GM23338 (cell line): ENCODE measurements around the gene PNKP. TPM values are rescaled to one million over a fixed set of nuclear protein-coding genes. Genes with fewer than 3 reads are reported as not detected.

Experiments
- ATAC-seq: fragments of 200-7000 bp; cut with Tn5 transposase; 3 replicates; pipeline ENCODE4 v1.9.1; 2020
- DNase-seq: peaks from one replicate; pipeline ENCODE4 v3.0.0-alpha.2; 2015; ENCODE audit warnings: low spot score
- H2AFZ ChIP-seq: fragments of 200-600 bp; sonication (generic); 2 replicates; pipeline ENCODE4 v1.8.0; 2016; ENCODE audit warnings: antibody characterized with exemption, mild to moderate bottlenecking, moderate library complexity
- H3F3A ChIP-seq: fragments of 200-600 bp; sonication (generic); replicated peaks from 2 replicates; pipeline ENCODE4 v1.8.0; 2017; ENCODE audit warnings: antibody characterized with exemption, mixed run types, low read depth
- H3K27ac ChIP-seq: fragments of 200-600 bp; sonication (generic); 2 replicates; pipeline ENCODE4 v1.6.1; 2016; ENCODE audit warnings: low read depth
- H3K27me3 ChIP-seq: fragments of 200-600 bp; sonication (generic); 2 replicates; pipeline ENCODE4 v1.8.0; 2016; ENCODE audit warnings: mild to moderate bottlenecking, mixed run types, moderate library complexity; ENCODE audit not compliant: insufficient read depth
- H3K36me3 ChIP-seq: fragments of 200-600 bp; sonication (generic); 2 replicates; pipeline ENCODE4 v1.8.0; 2016; ENCODE audit warnings: mild to moderate bottlenecking; ENCODE audit not compliant: insufficient read depth
- H3K4me1 ChIP-seq: fragments of 200-600 bp; sonication (generic); 2 replicates; pipeline ENCODE4 v1.8.0; 2016; ENCODE audit warnings: mild to moderate bottlenecking, moderate library complexity; ENCODE audit not compliant: insufficient read depth
- H3K4me2 ChIP-seq: fragments of 200-600 bp; sonication (generic); 2 replicates; pipeline ENCODE4 v1.7.1; 2017; ENCODE audit warnings: mixed run types
- H3K4me3 ChIP-seq: fragments of 200-600 bp; sonication (generic); 2 replicates; pipeline ENCODE4 v1.6.1; 2016; ENCODE audit warnings: mixed run types
- H3K79me2 ChIP-seq: fragments of 200-600 bp; sonication (generic); replicated peaks from 2 replicates; pipeline ENCODE4 v1.8.0; 2017; ENCODE audit warnings: mild to moderate bottlenecking; ENCODE audit not compliant: insufficient read depth
- H3K9me2 ChIP-seq: fragments of 200-600 bp; sonication (generic); 2 replicates; pipeline ENCODE4 v1.8.0; 2017; ENCODE audit not compliant: insufficient read depth
- H4K20me1 ChIP-seq: fragments of 200-600 bp; sonication (generic); replicated peaks from 2 replicates; pipeline ENCODE4 v1.8.0; 2017; ENCODE audit warnings: mild to moderate bottlenecking; ENCODE audit not compliant: insufficient read depth
- H3K27ac Mint-ChIP-seq: 2 replicates; pipeline ENCODE4 v1.8.0; 2020; ENCODE audit warnings: inconsistent platforms, mild to moderate bottlenecking, moderate library complexity, mixed read lengths
- H3K27me3 Mint-ChIP-seq: 3 replicates; pipeline ENCODE4 v1.8.0; 2022; ENCODE audit warnings: low read depth, mild to moderate bottlenecking, moderate library complexity, mixed read lengths, inconsistent platforms; ENCODE audit not compliant: insufficient read depth, poor library complexity
- H3K36me3 Mint-ChIP-seq: 3 replicates; pipeline ENCODE4 v1.8.0; 2021; ENCODE audit warnings: low read depth, mild to moderate bottlenecking, inconsistent platforms, moderate library complexity, mixed read lengths
- H3K4me1 Mint-ChIP-seq: 3 replicates; pipeline ENCODE4 v1.8.0; 2020; ENCODE audit warnings: mild to moderate bottlenecking, inconsistent platforms, mixed read lengths
- H3K4me3 Mint-ChIP-seq: 3 replicates; pipeline ENCODE4 v1.8.0; 2021; ENCODE audit warnings: moderate library complexity, mild to moderate bottlenecking, inconsistent platforms, mixed read lengths
- H3K9me3 Mint-ChIP-seq: 3 replicates; pipeline ENCODE4 v1.8.0; 2020; ENCODE audit warnings: moderate library complexity, mild to moderate bottlenecking, inconsistent platforms, mixed read lengths
- CREB1 ChIP-seq: fragments of 250-450 bp; sonication (Bioruptor Pico); IDR thresholded peaks from 2 replicates; pipeline ENCODE4 v1.5.0; 2020; ENCODE audit warnings: low read depth, mild to moderate bottlenecking, moderate library complexity
- CTCF ChIP-seq, 2 experiments: fragments of 200-600 bp in 1 of 2; sonication (generic) in 1 of 2; conservative IDR thresholded peaks; 2 replicates each; pipeline versions ENCODE4 v1.5.1 to v1.6.1; 2016 to 2017; ENCODE audit warnings: antibody characterized with exemption in 2 of 2, low read depth in 2 of 2, mild to moderate bottlenecking in 2 of 2, moderate library complexity in 1 of 2
- EZH2 ChIP-seq: fragments of 200-600 bp; sonication (generic); IDR thresholded peaks from one replicate; pipeline ENCODE4 v1.8.0; 2017; ENCODE audit warnings: antibody characterized with exemption, mild to moderate bottlenecking, low read depth; ENCODE audit not compliant: unreplicated experiment
- JUNB ChIP-seq: IDR thresholded peaks from one replicate; pipeline ENCODE4 v1.6.1; 2016; ENCODE audit warnings: antibody characterized with exemption; ENCODE audit not compliant: unreplicated experiment
- POLR2AphosphoS5 ChIP-seq: IDR thresholded peaks from 2 replicates; pipeline ENCODE4 v1.6.1; 2016; ENCODE audit warnings: antibody characterized with exemption, low read depth
- ZNF114 ChIP-seq: fragments of 250-450 bp; sonication (Bioruptor Pico); IDR thresholded peaks from 2 replicates; pipeline ENCODE4 v1.5.0; 2020; ENCODE audit warnings: mild to moderate bottlenecking, moderate library complexity
- ZNF331 ChIP-seq: fragments of 250-450 bp; sonication (Bioruptor Pico); IDR thresholded peaks from 2 replicates; pipeline ENCODE4 v1.5.0; 2020; ENCODE audit warnings: low read depth, mild to moderate bottlenecking, moderate library complexity
- polyA plus RNA-seq: library from polyadenylated mRNA; unstranded; fragments of >200 nt; fragmentation: Nextera tagmentation; extraction: Ambion mirVana; gene quantifications from 2 replicates; pipeline ENCODE4 v1.2.1, GENCODE V29; 2016
- total RNA-seq: library from RNA; depleted of rRNA; stranded (reverse); fragments of >200 nt; shearing (Covaris generic); gene quantifications from 2 replicates; pipeline ENCODE4 v1.2.3, GENCODE V29; 2014
- TF ChIP-seq, protein P1 (sequence below): fragments of 250-450 bp; sonication (Bioruptor Pico); IDR thresholded peaks from 2 replicates; pipeline ENCODE4 v1.5.0; 2020; ENCODE audit warnings: mild to moderate bottlenecking, moderate library complexity
- TF ChIP-seq, protein P2 (sequence below): IDR thresholded peaks from 2 replicates; pipeline ENCODE4 v1.6.1; 2016; ENCODE audit warnings: antibody characterized with exemption
- TF ChIP-seq, protein P3 (sequence below): IDR thresholded peaks from one replicate; pipeline ENCODE4 v1.6.1; 2018; ENCODE audit warnings: antibody characterized with exemption; ENCODE audit not compliant: unreplicated experiment

The PNKP gene
- total and polyA plus RNA-seq, 2 experiments from 2014 or later = 99.6 to 109 TPM

DNA sequence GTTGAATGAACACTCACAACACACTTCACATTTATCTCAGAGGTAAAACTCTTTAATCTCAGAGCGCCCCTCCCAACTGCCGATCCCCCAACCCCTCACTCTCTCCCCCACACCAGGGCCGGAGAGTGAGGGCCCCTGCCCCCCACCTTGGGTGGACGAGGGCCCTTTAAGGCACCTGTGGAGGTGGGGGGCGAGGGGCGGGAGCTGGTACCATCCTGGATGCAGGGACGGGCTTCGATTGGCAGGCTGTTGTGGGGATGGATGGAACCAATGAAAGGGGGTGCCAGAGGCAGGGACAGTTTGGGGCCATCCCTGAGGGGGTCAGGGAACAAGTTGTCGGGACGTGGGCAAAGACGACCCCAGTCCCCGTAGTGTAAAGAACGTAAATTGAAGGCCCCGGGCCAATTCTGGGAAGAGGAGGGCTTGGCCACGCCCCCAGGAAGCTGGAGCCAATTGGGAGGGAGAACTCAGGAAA lies 1.7 kb upstream of the PNKP start (continued):
- TF ChIP-seq, protein P1, sequence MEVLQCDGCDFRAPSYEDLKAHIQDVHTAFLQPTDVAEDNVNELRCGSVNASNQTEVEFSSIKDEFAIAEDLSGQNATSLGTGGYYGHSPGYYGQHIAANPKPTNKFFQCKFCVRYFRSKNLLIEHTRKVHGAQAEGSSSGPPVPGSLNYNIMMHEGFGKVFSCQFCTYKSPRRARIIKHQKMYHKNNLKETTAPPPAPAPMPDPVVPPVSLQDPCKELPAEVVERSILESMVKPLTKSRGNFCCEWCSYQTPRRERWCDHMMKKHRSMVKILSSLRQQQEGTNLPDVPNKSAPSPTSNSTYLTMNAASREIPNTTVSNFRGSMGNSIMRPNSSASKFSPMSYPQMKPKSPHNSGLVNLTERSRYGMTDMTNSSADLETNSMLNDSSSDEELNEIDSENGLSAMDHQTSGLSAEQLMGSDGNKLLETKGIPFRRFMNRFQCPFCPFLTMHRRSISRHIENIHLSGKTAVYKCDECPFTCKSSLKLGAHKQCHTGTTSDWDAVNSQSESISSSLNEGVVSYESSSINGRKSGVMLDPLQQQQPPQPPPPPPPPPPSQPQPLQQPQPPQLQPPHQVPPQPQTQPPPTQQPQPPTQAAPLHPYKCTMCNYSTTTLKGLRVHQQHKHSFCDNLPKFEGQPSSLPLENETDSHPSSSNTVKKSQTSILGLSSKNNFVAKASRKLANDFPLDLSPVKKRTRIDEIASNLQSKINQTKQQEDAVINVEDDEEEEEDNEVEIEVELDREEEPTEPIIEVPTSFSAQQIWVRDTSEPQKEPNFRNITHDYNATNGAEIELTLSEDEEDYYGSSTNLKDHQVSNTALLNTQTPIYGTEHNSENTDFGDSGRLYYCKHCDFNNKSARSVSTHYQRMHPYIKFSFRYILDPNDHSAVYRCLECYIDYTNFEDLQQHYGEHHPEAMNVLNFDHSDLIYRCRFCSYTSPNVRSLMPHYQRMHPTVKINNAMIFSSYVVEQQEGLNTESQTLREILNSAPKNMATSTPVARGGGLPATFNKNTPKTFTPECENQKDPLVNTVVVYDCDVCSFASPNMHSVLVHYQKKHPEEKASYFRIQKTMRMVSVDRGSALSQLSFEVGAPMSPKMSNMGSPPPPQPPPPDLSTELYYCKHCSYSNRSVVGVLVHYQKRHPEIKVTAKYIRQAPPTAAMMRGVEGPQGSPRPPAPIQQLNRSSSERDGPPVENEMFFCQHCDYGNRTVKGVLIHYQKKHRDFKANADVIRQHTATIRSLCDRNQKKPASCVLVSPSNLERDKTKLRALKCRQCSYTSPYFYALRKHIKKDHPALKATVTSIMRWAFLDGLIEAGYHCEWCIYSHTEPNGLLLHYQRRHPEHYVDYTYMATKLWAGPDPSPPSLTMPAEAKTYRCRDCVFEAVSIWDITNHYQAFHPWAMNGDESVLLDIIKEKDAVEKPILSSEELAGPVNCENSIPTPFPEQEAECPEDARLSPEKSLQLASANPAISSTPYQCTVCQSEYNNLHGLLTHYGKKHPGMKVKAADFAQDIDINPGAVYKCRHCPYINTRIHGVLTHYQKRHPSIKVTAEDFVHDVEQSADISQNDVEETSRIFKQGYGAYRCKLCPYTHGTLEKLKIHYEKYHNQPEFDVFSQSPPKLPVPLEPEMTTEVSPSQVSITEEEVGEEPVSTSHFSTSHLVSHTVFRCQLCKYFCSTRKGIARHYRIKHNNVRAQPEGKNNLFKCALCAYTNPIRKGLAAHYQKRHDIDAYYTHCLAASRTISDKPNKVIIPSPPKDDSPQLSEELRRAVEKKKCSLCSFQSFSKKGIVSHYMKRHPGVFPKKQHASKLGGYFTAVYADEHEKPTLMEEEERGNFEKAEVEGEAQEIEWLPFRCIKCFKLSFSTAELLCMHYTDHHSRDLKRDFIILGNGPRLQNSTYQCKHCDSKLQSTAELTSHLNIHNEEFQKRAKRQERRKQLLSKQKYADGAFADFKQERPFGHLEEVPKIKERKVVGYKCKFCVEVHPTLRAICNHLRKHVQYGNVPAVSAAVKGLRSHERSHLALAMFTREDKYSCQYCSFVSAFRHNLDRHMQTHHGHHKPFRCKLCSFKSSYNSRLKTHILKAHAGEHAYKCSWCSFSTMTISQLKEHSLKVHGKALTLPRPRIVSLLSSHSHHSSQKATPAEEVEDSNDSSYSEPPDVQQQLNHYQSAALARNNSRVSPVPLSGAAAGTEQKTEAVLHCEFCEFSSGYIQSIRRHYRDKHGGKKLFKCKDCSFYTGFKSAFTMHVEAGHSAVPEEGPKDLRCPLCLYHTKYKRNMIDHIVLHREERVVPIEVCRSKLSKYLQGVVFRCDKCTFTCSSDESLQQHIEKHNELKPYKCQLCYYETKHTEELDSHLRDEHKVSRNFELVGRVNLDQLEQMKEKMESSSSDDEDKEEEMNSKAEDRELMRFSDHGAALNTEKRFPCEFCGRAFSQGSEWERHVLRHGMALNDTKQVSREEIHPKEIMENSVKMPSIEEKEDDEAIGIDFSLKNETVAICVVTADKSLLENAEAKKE (CRISPR knock-in tag) = no peak
- TF ChIP-seq, protein P2, sequence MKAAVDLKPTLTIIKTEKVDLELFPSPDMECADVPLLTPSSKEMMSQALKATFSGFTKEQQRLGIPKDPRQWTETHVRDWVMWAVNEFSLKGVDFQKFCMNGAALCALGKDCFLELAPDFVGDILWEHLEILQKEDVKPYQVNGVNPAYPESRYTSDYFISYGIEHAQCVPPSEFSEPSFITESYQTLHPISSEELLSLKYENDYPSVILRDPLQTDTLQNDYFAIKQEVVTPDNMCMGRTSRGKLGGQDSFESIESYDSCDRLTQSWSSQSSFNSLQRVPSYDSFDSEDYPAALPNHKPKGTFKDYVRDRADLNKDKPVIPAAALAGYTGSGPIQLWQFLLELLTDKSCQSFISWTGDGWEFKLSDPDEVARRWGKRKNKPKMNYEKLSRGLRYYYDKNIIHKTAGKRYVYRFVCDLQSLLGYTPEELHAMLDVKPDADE = no peak
- TF ChIP-seq CREB1 (no peak), EZH2 (no peak)

DNA sequence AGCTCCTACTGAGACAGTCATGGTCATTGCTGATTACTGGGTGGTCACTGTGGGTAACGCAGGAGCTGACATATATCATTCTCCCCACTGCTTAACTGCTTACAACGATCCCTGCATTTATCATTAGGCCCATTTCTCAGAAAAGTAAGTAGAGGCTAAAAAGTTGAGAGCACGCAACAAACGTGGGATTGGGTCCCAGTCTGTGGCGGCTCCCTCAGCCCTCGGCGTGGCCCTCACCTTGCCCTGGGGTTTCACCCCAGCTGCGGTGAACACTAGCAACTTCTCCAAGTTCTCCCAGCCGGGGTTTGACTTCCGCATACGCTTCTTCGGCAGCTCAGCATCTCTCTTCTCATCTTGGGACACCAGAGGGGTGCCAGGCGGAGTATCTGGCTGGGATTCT lies 2.5 kb downstream of the PNKP start:
- Histone ChIP-seq H3F3A (peaks cover 51% of the 10 kb centered on the region), H3K36me3 (peaks cover 15% of the 10 kb centered on the region), H3K4me3 (no peak overlapping the region), H3K9me2 (no peaks in the 10 kb centered on the region), H3K79me2 (peaks cover 23% of the 10 kb centered on the region), H3K4me2 (no peak overlapping the region), H4K20me1 (peaks cover 17% of the 10 kb centered on the region), H3K4me1 (peaks cover 13% of the 10 kb centered on the region), H3K27ac (0 out of 2 replicates have a peak overlapping the region, but pooled peaks have one; percentile 9), H3K27me3 (no peaks in the 10 kb centered on the region), H2AFZ (no peak overlapping the region)
- DNase-seq (no peak), ATAC-seq (no peak)
- Mint-ChIP-seq H3K9me3 (peaks cover 10% of the 10 kb centered on the region), H3K36me3 (peaks cover 52% of the 10 kb centered on the region), H3K27me3 (peaks cover 29% of the 10 kb centered on the region), H3K4me3 (no peak overlapping the region; the same call in 1 of the 3 replicates), H3K4me1 (peaks cover 39% of the 10 kb centered on the region), H3K27ac (no peak overlapping the region)
- TF ChIP-seq, protein P2 = no peak
- TF ChIP-seq CTCF (conservative IDR thresholded peaks at IDR 0.05; ENCODE audit: low read depth in 2 of 2) (no peak), CREB1 (no peak), ZNF114 (no peak), JUNB (no peak), POLR2AphosphoS5 (no peak), ZNF331 (CRISPR knock-in tag) (no peak)
- TF ChIP-seq, protein P3, sequence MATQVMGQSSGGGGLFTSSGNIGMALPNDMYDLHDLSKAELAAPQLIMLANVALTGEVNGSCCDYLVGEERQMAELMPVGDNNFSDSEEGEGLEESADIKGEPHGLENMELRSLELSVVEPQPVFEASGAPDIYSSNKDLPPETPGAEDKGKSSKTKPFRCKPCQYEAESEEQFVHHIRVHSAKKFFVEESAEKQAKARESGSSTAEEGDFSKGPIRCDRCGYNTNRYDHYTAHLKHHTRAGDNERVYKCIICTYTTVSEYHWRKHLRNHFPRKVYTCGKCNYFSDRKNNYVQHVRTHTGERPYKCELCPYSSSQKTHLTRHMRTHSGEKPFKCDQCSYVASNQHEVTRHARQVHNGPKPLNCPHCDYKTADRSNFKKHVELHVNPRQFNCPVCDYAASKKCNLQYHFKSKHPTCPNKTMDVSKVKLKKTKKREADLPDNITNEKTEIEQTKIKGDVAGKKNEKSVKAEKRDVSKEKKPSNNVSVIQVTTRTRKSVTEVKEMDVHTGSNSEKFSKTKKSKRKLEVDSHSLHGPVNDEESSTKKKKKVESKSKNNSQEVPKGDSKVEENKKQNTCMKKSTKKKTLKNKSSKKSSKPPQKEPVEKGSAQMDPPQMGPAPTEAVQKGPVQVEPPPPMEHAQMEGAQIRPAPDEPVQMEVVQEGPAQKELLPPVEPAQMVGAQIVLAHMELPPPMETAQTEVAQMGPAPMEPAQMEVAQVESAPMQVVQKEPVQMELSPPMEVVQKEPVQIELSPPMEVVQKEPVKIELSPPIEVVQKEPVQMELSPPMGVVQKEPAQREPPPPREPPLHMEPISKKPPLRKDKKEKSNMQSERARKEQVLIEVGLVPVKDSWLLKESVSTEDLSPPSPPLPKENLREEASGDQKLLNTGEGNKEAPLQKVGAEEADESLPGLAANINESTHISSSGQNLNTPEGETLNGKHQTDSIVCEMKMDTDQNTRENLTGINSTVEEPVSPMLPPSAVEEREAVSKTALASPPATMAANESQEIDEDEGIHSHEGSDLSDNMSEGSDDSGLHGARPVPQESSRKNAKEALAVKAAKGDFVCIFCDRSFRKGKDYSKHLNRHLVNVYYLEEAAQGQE = no peak
